Hepatic stellate cell (primary cell): ENCODE results near the gene GSK3B.

ENCODE experiments used
- DNase-seq: peaks from one replicate; pipeline ENCODE4 v3.0.0; 2011; ENCODE audit warnings: low spot score

Gene GSK3B

GRCh38 chr3:119779731-119780383 is 314.4 kb downstream of the GSK3B start:
- DNase-seq: no peak

GRCh38 chr3:119778811-119779210 is 315.4 kb downstream of the GSK3B start:
- DNase-seq: no peak

- no peak for DNase-seq
These were observed 316.1 kb downstream of the GSK3B start for GRCh38 chr3:119778176-119778575.

GRCh38 chr3:119776304-119776703 is 317.9 kb downstream of the GSK3B start:
- no peak for DNase-seq

- no peak for DNase-seq
These were observed 319.8 kb downstream of the GSK3B start for GRCh38 chr3:119774444-119774843.
